ENCODE measurements around the gene DNER.

- TF ChIP-seq CTCF (IDR thresholded peaks at IDR 0.05) (no peak), EZH2 (IDR thresholded peaks at IDR 0.05; ENCODE audit: borderline replicate concordance, insufficient read depth, low read depth, low read length, poor library complexity, severe bottlenecking) (no peak)
These were observed 148.0 kb downstream of the DNER start for GRCh38 chr2:229566370-229566769.
